NCI-H1930 (cell line): ENCODE data around the gene PALM.
"Not testable (repeated sequence)": the region's sequence is repeated elsewhere in the genome, so short reads cannot be mapped to it uniquely, and the experiment has no call there.

ENCODE experiments used
- DNase-seq, 2 experiments: peaks; one replicate each; lab custom pipeline; 2025; lab: John Stamatoyannopoulos, UW

The PALM gene

GRCh38 chr19:679418-680286 lies 29.1 kb upstream of the PALM start:
- no peak for DNase-seq

GRCh38 chr19:680287-681028 lies 28.3 kb upstream of the PALM start:
- DNase-seq = peak; percentile 88 to 93

- DNase-seq = no peak
Measured at GRCh38 chr19:681029-682019, 27.4 kb upstream of the PALM start.

- DNase-seq = no peak
Measured at GRCh38 chr19:682678-683320, 25.9 kb upstream of the PALM start.

GRCh38 chr19:685454-685931 lies 23.2 kb upstream of the PALM start:
- no peak for DNase-seq

- no peak for DNase-seq
Measured at GRCh38 chr19:686589-687297, 22.0 kb upstream of the PALM start.

GRCh38 chr19:687569-688166 lies 21.1 kb upstream of the PALM start:
- no peak for DNase-seq

GRCh38 chr19:688214-688613 lies 20.5 kb upstream of the PALM start:
- DNase-seq = no peak

- DNase-seq = no peak
Measured at GRCh38 chr19:688992-689391, 19.7 kb upstream of the PALM start.

GRCh38 chr19:690203-690602 lies 18.5 kb upstream of the PALM start:
- DNase-seq = no peak

GRCh38 chr19:694481-695351 lies 14.0 kb upstream of the PALM start:
- no peak for DNase-seq

- no peak for DNase-seq
Measured at GRCh38 chr19:695352-695949, 13.3 kb upstream of the PALM start, which contains the start of gene PRSS57. PRSS57 (minus strand) TSS chr19:695452; CDS start chr19:695430, 22 bp downstream.

GRCh38 chr19:698529-698928 lies 10.2 kb upstream of the PALM start:
- not testable (repeated sequence) for DNase-seq

GRCh38 chr19:699885-700284 lies 8.8 kb upstream of the PALM start:
- DNase-seq = not testable (repeated sequence)

- DNase-seq = not testable (repeated sequence)
Measured at GRCh38 chr19:702847-703246, 5.9 kb upstream of the PALM start.

- no peak for DNase-seq
Measured at GRCh38 chr19:703329-703650, 5.4 kb upstream of the PALM start.

- DNase-seq = peak; percentile 19 to 46
Measured at GRCh38 chr19:703651-704446, 4.9 kb upstream of the PALM start.

GRCh38 chr19:704447-704741 lies 4.3 kb upstream of the PALM start:
- DNase-seq = no peak
